VCaP (cell line): ENCODE measurements around the gene KIRREL2.
A peak's percentile ranks its signal among the peaks of the same experiment; 100 is the strongest.

Experiments used
- H3K27ac ChIP-seq: fragments of 450-650 bp; 2 replicates; pipeline ENCODE4 v1.5.1; 2017
- TF ChIP-seq, protein P1 (sequence below): fragments of 450-650 bp; conservative IDR thresholded peaks from 2 replicates; pipeline ENCODE4 v1.5.1; 2017; ENCODE audit warnings: mild to moderate bottlenecking, moderate library complexity

The KIRREL2 gene

DNA sequence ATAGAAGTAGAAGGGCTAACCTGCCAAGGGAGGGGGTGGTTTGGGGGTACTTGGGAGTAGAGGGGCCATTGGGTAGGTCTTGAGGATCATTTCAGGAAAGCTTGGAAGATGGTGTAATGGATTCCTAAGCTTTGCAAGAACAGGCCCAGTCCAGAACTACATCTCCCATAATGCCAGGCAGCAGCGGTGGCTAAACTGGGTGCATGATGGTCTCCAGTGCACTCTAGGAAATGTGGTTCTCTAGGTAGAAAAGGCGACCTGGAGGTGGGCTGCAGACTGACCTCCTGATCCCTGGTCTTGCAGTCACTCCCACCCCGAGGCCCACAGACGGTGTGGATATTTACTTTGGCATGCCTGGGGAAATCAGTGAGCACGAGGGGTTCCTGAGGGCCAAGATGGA lies 15.5 kb downstream of the KIRREL2 start:
- TF ChIP-seq, protein P1, sequence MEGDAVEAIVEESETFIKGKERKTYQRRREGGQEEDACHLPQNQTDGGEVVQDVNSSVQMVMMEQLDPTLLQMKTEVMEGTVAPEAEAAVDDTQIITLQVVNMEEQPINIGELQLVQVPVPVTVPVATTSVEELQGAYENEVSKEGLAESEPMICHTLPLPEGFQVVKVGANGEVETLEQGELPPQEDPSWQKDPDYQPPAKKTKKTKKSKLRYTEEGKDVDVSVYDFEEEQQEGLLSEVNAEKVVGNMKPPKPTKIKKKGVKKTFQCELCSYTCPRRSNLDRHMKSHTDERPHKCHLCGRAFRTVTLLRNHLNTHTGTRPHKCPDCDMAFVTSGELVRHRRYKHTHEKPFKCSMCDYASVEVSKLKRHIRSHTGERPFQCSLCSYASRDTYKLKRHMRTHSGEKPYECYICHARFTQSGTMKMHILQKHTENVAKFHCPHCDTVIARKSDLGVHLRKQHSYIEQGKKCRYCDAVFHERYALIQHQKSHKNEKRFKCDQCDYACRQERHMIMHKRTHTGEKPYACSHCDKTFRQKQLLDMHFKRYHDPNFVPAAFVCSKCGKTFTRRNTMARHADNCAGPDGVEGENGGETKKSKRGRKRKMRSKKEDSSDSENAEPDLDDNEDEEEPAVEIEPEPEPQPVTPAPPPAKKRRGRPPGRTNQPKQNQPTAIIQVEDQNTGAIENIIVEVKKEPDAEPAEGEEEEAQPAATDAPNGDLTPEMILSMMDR: no peak
- no peak overlapping the region for H3K27ac ChIP-seq

DNA sequence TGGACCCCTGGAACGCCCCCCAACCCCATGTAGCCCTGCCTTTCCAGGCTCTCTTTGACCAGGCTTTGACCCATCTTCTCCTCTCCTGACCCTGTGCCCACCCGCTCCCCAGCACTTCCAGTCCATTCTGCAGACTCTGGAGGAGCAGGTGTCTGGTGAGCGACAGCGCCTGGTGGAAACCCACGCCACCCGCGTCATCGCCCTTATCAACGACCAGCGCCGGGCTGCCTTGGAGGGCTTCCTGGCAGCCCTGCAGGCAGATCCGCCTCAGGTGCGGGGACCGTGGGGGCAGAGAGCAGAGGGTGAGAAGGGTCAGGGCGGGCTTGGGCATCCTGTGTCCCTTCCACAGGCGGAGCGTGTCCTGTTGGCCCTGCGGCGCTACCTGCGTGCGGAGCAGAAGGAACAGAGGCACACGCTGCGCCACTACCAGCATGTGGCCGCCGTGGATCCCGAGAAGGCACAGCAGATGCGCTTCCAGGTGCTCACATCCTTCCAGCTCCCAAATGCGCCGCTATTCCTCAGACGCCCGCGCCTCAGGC lies 17.8 kb downstream of the KIRREL2 start:
- no peak overlapping the region for H3K27ac ChIP-seq
- TF ChIP-seq, protein P1: no peak

DNA sequence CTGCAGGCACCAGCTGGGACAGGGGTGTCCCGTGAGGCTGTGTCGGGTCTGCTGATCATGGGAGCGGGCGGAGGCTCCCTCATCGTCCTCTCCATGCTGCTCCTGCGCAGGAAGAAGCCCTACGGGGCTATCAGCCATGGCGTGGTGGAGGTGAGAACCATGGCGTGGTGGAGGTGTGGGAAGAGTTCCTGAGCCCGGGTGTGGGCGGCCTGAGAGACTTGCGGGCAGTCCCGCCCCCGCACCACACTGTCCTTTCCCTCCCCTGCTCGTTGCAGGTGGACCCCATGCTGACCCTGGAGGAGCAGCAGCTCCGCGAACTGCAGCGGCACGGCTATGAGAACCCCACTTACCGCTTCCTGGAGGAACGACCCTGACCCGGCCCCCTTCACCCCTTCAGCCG lies 22.4 kb downstream of the KIRREL2 start:
- H3K27ac ChIP-seq: peak overlapping the region; percentile 14; the same call in 1 of the 2 replicates
- TF ChIP-seq, protein P1: no peak

DNA sequence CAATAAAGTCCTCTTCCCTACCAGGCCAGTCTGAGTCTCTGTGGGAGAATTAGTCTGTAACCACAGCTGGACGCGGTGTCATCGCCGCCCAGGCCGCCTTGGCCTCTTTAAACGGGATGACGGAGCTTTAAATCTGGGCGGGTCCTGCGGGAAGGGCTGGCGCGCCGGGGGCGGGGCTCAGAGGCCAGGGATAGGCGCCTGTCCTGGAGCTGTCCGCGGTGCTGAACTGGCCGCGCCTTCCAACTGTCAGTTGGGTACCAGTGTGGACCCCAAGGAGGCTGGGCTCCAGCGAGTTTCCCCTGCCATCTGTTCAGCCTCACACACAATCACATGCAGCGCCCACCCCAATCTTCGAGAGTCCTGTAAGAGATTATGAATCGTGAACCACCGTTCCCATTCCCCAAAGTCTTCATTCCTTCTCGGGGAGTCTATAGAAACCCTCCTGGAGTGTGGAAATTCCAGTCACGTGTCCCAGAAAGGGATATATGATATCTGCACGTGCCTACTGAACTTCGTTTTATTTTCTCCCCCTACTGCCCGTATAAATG lies 23.1 kb downstream of the KIRREL2 start:
- H3K27ac ChIP-seq: peak overlapping the region; percentile 14; the same call in 1 of the 2 replicates
- TF ChIP-seq, protein P1: no peak

DNA sequence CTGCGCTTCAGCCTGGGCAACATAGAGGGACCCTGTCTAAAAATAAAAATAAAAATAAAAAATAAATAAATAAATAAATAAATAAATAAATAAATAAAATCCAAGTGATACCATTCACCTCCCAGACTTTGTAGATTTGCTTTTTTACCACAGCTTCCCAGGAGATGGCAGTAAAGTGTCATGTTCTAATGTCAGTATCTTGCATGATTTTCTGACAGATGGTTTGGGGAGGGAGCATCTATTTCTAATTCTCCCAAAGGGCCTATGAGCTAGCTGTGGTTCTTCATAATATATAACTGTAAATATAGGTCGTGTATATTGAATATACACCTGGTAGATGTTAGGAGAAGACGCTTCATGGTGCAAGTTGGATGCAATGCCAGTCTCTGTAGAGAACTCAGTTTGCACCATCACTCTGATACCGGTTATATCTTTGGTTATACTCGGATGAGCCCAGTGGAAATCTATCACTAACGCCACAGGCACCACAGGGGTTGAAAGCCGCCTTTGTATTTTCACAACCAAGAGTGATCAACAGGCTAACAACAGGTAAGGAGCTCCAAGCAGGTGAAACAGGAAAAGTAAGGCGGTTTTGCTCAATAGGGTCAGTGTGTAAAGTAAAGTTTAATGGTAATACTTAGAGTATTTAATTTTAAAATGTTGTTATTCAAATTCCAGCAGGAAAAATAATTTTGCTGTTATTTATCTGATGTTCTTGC lies 25.6 kb downstream of the KIRREL2 start:
- TF ChIP-seq, protein P1: peak; percentile 79
- H3K27ac ChIP-seq: no peak overlapping the region

DNA sequence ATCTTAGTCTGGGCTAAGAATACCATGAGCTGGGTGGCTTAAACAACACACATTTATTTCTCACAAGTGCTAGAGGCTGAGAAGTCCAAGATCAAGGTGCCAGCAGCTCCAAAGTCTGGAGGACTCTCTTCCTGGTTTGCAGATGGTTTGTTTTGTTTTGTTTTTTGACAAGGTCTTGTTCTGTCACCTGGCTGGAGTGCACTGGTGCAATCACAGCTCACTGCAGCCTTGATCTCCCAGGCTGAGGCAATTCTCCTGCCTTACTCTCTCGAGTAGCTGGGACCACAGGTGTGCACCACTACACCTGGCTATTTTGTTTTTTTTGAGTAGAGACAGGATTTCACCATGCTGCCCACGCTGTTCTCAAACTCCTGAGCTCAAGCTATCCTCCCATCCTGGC lies 27.2 kb downstream of the KIRREL2 start:
- no peak overlapping the region for H3K27ac ChIP-seq
- TF ChIP-seq, protein P1: no peak

DNA sequence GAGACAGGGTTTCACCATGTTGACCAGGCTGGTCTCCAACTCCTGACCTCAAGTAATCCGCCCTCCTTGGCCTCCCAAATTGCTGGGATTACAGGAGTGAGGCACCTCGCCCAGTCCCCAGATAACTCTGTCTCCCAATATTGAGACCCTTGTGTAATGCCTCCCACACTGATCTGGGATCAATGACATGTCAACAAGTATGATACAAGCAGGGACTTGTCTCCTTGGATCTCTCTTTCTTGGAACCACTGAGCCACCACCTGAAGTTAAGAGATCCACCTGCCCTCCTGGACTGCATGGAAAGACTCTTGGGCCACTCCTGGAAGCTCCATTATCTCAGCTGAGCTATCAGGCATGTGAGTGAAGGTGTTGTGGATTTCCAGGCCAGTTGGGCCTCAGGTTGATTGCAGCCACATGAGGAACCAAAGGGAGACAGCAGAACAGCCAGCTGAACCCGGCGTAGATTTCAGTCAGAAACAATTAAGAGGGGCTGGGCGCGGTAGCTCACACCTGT lies 28.6 kb downstream of the KIRREL2 start:
- no peak overlapping the region for H3K27ac ChIP-seq
- TF ChIP-seq, protein P1: no peak
